Measurements from ENCODE around the gene SMARCAL1.

SMARCAL1 gene

DNA sequence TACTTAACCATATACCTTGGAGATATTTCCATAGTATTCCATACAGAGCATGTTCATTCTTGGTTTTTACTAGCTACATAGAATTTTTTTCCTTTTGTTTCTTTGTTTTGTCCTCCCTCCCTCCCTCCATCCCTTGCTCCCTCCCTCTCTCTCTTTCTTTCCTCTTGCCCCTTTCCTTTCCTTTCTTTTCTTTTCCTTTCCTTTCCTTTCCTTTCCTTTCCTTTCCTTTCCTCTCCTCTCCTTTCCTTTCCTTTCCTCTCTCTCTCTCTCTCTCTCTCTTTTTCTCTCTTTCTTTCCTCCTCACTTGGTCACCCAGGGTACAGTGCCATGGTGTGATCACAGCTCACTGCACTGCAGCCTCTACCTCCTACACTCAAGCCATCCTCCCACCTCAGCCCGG is 114.7 kb downstream of the SMARCAL1 start:
- FAIRE-seq (no peak), DNase-seq (ENCODE audit: low spot score) (no peak)

- FAIRE-seq, result no peak
- no peak for DNase-seq (ENCODE audit: low spot score)
Measured at GRCh38 chr2:216527600-216527999, 115.3 kb downstream of the SMARCAL1 start.

GRCh38 chr2:216532562-216532961 is 120.3 kb downstream of the SMARCAL1 start:
- FAIRE-seq (no peak), DNase-seq (ENCODE audit: low spot score) (no peak)

All from urothelium cell line (cell line).